WTC11 (cell line): ENCODE results near the gene SPATA32. TPM values are rescaled to one million over a fixed set of nuclear protein-coding genes. Genes with fewer than 3 reads are reported as not detected.

ENCODE experiments used
- ATAC-seq: fragments of 200-7000 bp; cut with Tn5 transposase; 2 replicates; pipeline ENCODE4 v1.10.0; 2021; ENCODE audit warnings: mild to moderate bottlenecking, moderate library complexity
- CTCF ChIA-PET: fragments of 300-600 bp; sonication (Branson Sonifier 250); formaldehyde crosslinking; loops from one replicate; lab custom pipeline; 2021; ENCODE audit warnings: antibody characterized with exemption; lab: Charles Lee
- POLR2A ChIA-PET: fragments of 350-600 bp; sonication (Branson Sonifier 250); formaldehyde crosslinking; loops from one replicate; lab custom pipeline; 2021; ENCODE audit warnings: antibody characterized with exemption; lab: Charles Lee
- DNase-seq: peaks from one replicate; pipeline ENCODE4 v3.0.0; 2021; ENCODE audit warnings: low spot score
- H3K27ac Mint-ChIP-seq: 2 replicates; pipeline ENCODE4 v1.8.0; 2021; ENCODE audit warnings: mixed read lengths
- H3K27me3 Mint-ChIP-seq: 2 replicates; pipeline ENCODE4 v1.8.0; 2021; ENCODE audit warnings: low read depth, mild to moderate bottlenecking, moderate library complexity, mixed read lengths
- H3K36me3 Mint-ChIP-seq: 2 replicates; pipeline ENCODE4 v1.8.0; 2021; ENCODE audit warnings: mixed read lengths
- H3K4me1 Mint-ChIP-seq: 2 replicates; pipeline ENCODE4 v1.8.0; 2022; ENCODE audit warnings: mixed read lengths
- H3K4me3 Mint-ChIP-seq: 2 replicates; pipeline ENCODE4 v1.8.0; 2021; ENCODE audit warnings: mild to moderate bottlenecking, moderate library complexity, mixed read lengths
- H3K9me3 Mint-ChIP-seq: 2 replicates; pipeline ENCODE4 v1.8.0; 2021; ENCODE audit warnings: mixed read lengths
- ARID4B ChIP-seq: sonication (generic); formaldehyde crosslinking; IDR thresholded peaks from 2 replicates; pipeline ENCODE4 v1.8.0; 2023; ENCODE audit warnings: missing genetic modification reagents, mild to moderate bottlenecking, borderline replicate concordance
- CBFB ChIP-seq: sonication (generic); formaldehyde crosslinking; IDR thresholded peaks from 2 replicates; pipeline ENCODE4 v1.8.1; 2022; ENCODE audit warnings: mild to moderate bottlenecking, low read depth, missing genetic modification reagents
- CREB1 ChIP-seq: sonication (generic); formaldehyde crosslinking; IDR thresholded peaks from 2 replicates; pipeline ENCODE4 v1.8.0; 2023; ENCODE audit warnings: mild to moderate bottlenecking, missing genetic modification reagents
- E2F4 ChIP-seq: sonication (generic); formaldehyde crosslinking; IDR thresholded peaks from 2 replicates; pipeline ENCODE4 v1.8.1; 2022; ENCODE audit warnings: low read depth, mild to moderate bottlenecking, moderate library complexity, missing genetic modification reagents, borderline replicate concordance
- E2F5 ChIP-seq: sonication (generic); formaldehyde crosslinking; IDR thresholded peaks from 2 replicates; pipeline ENCODE4 v1.8.1; 2022; ENCODE audit warnings: mild to moderate bottlenecking, moderate library complexity, missing genetic modification reagents
- FOXJ3 ChIP-seq: sonication (generic); formaldehyde crosslinking; IDR thresholded peaks from 2 replicates; pipeline ENCODE4 v1.9.0; 2021; ENCODE audit warnings: missing genetic modification reagents, mild to moderate bottlenecking, borderline replicate concordance
- GRHL2 ChIP-seq: fragments of 250-450 bp; sonication (Bioruptor Pico); IDR thresholded peaks from 2 replicates; pipeline ENCODE4 v1.8.0; 2022; ENCODE audit warnings: mild to moderate bottlenecking, moderate library complexity; ENCODE audit not compliant: insufficient replicate concordance, severe bottlenecking
- JUN ChIP-seq: sonication (generic); formaldehyde crosslinking; IDR thresholded peaks from 2 replicates; pipeline ENCODE4 v1.8.0; 2023; ENCODE audit warnings: mild to moderate bottlenecking, missing genetic modification reagents
- MXD4 ChIP-seq: fragments of 250-450 bp; sonication (Bioruptor Pico); IDR thresholded peaks from 2 replicates; pipeline ENCODE4 v1.8.0; 2021; ENCODE audit warnings: mild to moderate bottlenecking, moderate library complexity, borderline replicate concordance
- NFYB ChIP-seq: sonication (generic); formaldehyde crosslinking; conservative IDR thresholded peaks from 2 replicates; pipeline ENCODE4 v1.8.0; 2022; ENCODE audit warnings: low read depth, missing genetic modification reagents
- NR1H2 ChIP-seq: sonication (generic); formaldehyde crosslinking; IDR thresholded peaks from 2 replicates; pipeline ENCODE4 v1.9.0; 2021; ENCODE audit warnings: mild to moderate bottlenecking, moderate library complexity, missing genetic modification reagents
- RELA ChIP-seq: sonication (generic); formaldehyde crosslinking; IDR thresholded peaks from 2 replicates; pipeline ENCODE4 v1.8.1; 2022; ENCODE audit warnings: missing genetic modification reagents, mild to moderate bottlenecking, borderline replicate concordance
- SMAD3 ChIP-seq: sonication (generic); formaldehyde crosslinking; IDR thresholded peaks from 2 replicates; pipeline ENCODE4 v1.8.0; 2022; ENCODE audit warnings: missing genetic modification reagents, mild to moderate bottlenecking, borderline replicate concordance
- SMAD4 ChIP-seq: sonication (generic); formaldehyde crosslinking; IDR thresholded peaks from 2 replicates; pipeline ENCODE4 v1.8.0; 2022; ENCODE audit warnings: mild to moderate bottlenecking, missing genetic modification reagents
- TP53 ChIP-seq: sonication (generic); formaldehyde crosslinking; IDR thresholded peaks from 2 replicates; pipeline ENCODE4 v1.8.1; 2023; ENCODE audit warnings: mild to moderate bottlenecking, missing genetic modification reagents
- ZNF232 ChIP-seq: sonication (generic); formaldehyde crosslinking; IDR thresholded peaks from 2 replicates; pipeline ENCODE4 v1.8.0; 2022; ENCODE audit warnings: mild to moderate bottlenecking, missing genetic modification reagents
- ZNF281 ChIP-seq: sonication (generic); formaldehyde crosslinking; IDR thresholded peaks from 2 replicates; pipeline ENCODE4 v1.8.0; 2023; ENCODE audit warnings: mild to moderate bottlenecking, missing genetic modification reagents
- ZNF532 ChIP-seq: fragments of 250-450 bp; sonication (Bioruptor Pico); IDR thresholded peaks from 2 replicates; pipeline ENCODE4 v1.9.0; 2021; ENCODE audit warnings: mild to moderate bottlenecking, borderline replicate concordance
- ZSCAN18 ChIP-seq: fragments of 250-450 bp; sonication (Bioruptor Pico); IDR thresholded peaks from 2 replicates; pipeline ENCODE4 v2.1.2; 2022; ENCODE audit warnings: mild to moderate bottlenecking, moderate library complexity
- total RNA-seq: library from RNA; stranded (reverse); gene quantifications from 3 replicates; pipeline ENCODE4 v1.2.3, GENCODE V29; 2021

The SPATA32 gene
- total RNA-seq, 1 experiment from 2014 or later: 0.15 TPM

GRCh38 chr17:45289301-45290268 lies 27.7 kb upstream of the SPATA32 start (continued):
- no peak for TF ChIP-seq ZNF532 (CRISPR knock-in tag)
- TF ChIP-seq MXD4 (CRISPR knock-in tag): no peak
- no peak for TF ChIP-seq FOXJ3

- Mint-ChIP-seq H3K36me3 (peaks cover 9% of the 10 kb centered on the region), H3K4me1 (no peaks in the 10 kb centered on the region), H3K27ac (no peak overlapping the region), H3K4me3 (no peak overlapping the region), H3K27me3 (no peaks in the 10 kb centered on the region), H3K9me3 (no peaks in the 10 kb centered on the region)
- POLR2A ChIA-PET: no interaction called here
- CTCF ChIA-PET: interaction anchor here (0.9 to 3.7 kb wide), 3 partner anchors 12 to 96 kb away, joined by 3 to 28 read pairs (median 4); no protein-coding TSS in a partner anchor
- ATAC-seq (no peak), DNase-seq (no peak)
- TF ChIP-seq E2F5 (CRISPR knock-in tag): no peak
- no peak for TF ChIP-seq SMAD4 (CRISPR knock-in tag)
- TF ChIP-seq NFYB: no peak
- TF ChIP-seq CREB1 (CRISPR knock-in tag): no peak
- no peak for TF ChIP-seq RELA (CRISPR knock-in tag)
- TF ChIP-seq ARID4B (CRISPR knock-in tag): no peak
- no peak for TF ChIP-seq FOXJ3
- TF ChIP-seq ZSCAN18 (CRISPR knock-in tag): no peak
- no peak for TF ChIP-seq ZNF281
- no peak for TF ChIP-seq JUN
- no peak for TF ChIP-seq SMAD3 (CRISPR knock-in tag)
- TF ChIP-seq TP53 (CRISPR knock-in tag): no peak
- TF ChIP-seq E2F4: no peak
- TF ChIP-seq NR1H2 (CRISPR knock-in tag): no peak
- no peak for TF ChIP-seq GRHL2 (CRISPR knock-in tag)
- no peak for TF ChIP-seq ZNF232 (CRISPR knock-in tag)
- no peak for TF ChIP-seq CBFB
These were observed 26.9 kb upstream of the SPATA32 start for GRCh38 chr17:45288825-45289224.
